Measurements from ENCODE around the gene PSD4. TPM values are rescaled to one million over a fixed set of nuclear protein-coding genes. Genes with fewer than 3 reads are reported as not detected.

PSD4 gene
- total RNA-seq, 1 experiment from 2014 or later: 0.60 TPM

DNA sequence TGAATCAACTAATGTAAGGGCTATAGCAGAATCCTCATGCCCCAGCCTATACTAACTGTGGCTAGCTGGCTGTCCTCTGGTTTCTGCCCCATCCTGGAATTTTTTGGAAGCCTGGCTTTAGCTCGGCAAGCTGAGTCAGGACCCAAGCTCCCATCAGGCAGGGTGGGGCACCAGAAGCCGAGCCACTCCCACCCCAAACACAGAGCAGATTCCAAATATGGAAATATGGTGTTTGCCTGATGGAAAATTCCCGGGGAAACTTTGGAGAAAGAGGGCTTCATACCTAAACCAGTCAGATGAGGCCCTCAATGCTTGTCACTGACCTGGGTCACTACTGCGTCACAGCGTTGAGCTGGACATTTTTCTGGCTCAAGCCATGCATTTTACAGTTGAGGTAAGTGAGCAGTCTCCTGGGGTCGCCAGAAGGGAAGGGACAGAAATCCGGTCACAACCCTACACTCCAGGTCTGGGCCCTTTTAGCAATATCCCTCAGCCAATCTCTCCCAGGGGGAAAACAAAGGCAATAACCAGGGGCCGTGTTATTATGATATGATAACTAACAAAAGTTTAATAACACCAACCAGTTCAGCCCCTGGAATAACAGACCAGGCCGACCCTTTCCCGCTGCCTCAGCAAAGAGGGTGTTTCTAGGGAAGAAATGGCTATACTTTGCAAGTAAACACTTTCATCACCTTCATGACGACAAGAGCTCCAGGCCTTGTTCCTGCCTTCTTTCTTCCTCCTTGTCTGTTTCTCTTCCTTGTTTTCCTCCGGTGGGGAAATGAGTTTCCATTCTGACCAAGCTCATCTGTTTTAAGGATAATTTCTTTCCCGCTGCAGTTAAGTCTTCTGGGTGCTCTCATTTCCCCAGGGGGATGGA is 37.7 kb downstream of the PSD4 start:
- Histone ChIP-seq H3K9me3 (ENCODE audit: low read depth, low read length, poor library complexity, severe bottlenecking) (no peaks in the 10 kb centered on the region), H3K4me1 (ENCODE audit: insufficient read depth, low read length, poor library complexity, severe bottlenecking) (peaks cover 34% of the 10 kb centered on the region), H3K27me3 (replicated peaks; ENCODE audit: insufficient read depth, low read depth, low read length, poor library complexity) (no peaks in the 10 kb centered on the region), H3K36me3 (ENCODE audit: insufficient read depth, low read length, poor library complexity, severe bottlenecking) (no peaks in the 10 kb centered on the region), H3K4me3 (ENCODE audit: low read depth, low read length, poor library complexity, severe bottlenecking) (no peak overlapping the region), H3K27ac (ENCODE audit: low read depth, low read length, poor library complexity, severe bottlenecking) (peak overlapping the region; percentile 45)
- DNase-seq (ENCODE audit: low spot score): no peak
- BruUV-seq (replicated peaks): no TSS peak
- TF ChIP-seq EZH2 (IDR thresholded peaks at IDR 0.05; ENCODE audit: borderline replicate concordance, low read depth, low read length, poor library complexity, severe bottlenecking): no peak
- TF ChIP-seq, protein P1, sequence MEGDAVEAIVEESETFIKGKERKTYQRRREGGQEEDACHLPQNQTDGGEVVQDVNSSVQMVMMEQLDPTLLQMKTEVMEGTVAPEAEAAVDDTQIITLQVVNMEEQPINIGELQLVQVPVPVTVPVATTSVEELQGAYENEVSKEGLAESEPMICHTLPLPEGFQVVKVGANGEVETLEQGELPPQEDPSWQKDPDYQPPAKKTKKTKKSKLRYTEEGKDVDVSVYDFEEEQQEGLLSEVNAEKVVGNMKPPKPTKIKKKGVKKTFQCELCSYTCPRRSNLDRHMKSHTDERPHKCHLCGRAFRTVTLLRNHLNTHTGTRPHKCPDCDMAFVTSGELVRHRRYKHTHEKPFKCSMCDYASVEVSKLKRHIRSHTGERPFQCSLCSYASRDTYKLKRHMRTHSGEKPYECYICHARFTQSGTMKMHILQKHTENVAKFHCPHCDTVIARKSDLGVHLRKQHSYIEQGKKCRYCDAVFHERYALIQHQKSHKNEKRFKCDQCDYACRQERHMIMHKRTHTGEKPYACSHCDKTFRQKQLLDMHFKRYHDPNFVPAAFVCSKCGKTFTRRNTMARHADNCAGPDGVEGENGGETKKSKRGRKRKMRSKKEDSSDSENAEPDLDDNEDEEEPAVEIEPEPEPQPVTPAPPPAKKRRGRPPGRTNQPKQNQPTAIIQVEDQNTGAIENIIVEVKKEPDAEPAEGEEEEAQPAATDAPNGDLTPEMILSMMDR (conservative IDR thresholded peaks at IDR 0.05; ENCODE audit: low read depth, low read length): no peak
- POLR2A ChIA-PET (ENCODE audit: low non-redundant PET): no interaction called here
- intact Hi-C loops (cut with micrococcal nuclease; ENCODE audit: unreplicated experiment): no loop called here
- CTCF ChIA-PET: interaction anchor here (1.1 to 1.2 kb wide), 2 partner anchors 8 to 13 kb away, joined by 4 to 5 read pairs; no protein-coding TSS in a partner anchor

GRCh38 chr2:113212245-113213060 is 38.7 kb downstream of the PSD4 start:
- peak overlapping the region; percentile 45 for H3K27ac ChIP-seq (ENCODE audit: low read depth, low read length, poor library complexity, severe bottlenecking)

More at GRCh38 chr2:113212245-113213060, 38.7 kb downstream of the PSD4 start:
- ChIA-PET POLR2A (ENCODE audit: low non-redundant PET) (interaction anchor here (0.5 kb wide), 1 partner anchor 1256 kb away, joined by 7 read pairs; no protein-coding TSS in a partner anchor), CTCF (interaction anchor here (1.1 to 1.2 kb wide), 2 partner anchors 9 to 14 kb away, joined by 4 to 5 read pairs; no protein-coding TSS in a partner anchor)
- intact Hi-C loops (cut with micrococcal nuclease; ENCODE audit: unreplicated experiment): no loop called here
- no peak for TF ChIP-seq EZH2 (IDR thresholded peaks at IDR 0.05; ENCODE audit: borderline replicate concordance, low read depth, low read length, poor library complexity, severe bottlenecking)
- TF ChIP-seq, protein P1 (conservative IDR thresholded peaks at IDR 0.05; ENCODE audit: low read depth, low read length): no peak
- no peak overlapping the region for H3K4me3 ChIP-seq (ENCODE audit: low read depth, low read length, poor library complexity, severe bottlenecking)
- peaks cover 43% of the 10 kb centered on the region for H3K4me1 ChIP-seq (ENCODE audit: insufficient read depth, low read length, poor library complexity, severe bottlenecking)
- no TSS peak for BruUV-seq (replicated peaks)
- DNase-seq (ENCODE audit: low spot score): peak; percentile 66
- H3K9me3 ChIP-seq (ENCODE audit: low read depth, low read length, poor library complexity, severe bottlenecking): no peaks in the 10 kb centered on the region
- H3K27me3 ChIP-seq (replicated peaks; ENCODE audit: insufficient read depth, low read depth, low read length, poor library complexity): no peaks in the 10 kb centered on the region
- H3K36me3 ChIP-seq (ENCODE audit: insufficient read depth, low read length, poor library complexity, severe bottlenecking): no peaks in the 10 kb centered on the region
